HG03066 (cell line): ENCODE data around the gene BNIP5.
"Not testable (repeated sequence)": the region's sequence is repeated elsewhere in the genome, so short reads cannot be mapped to it uniquely, and the experiment has no call there.

Experiments used
- ATAC-seq: cut with Tn5 transposase; IDR thresholded peaks from one replicate; pipeline ENCODE4 v1.9.1; 2021; ENCODE audit warnings: low read depth; ENCODE audit not compliant: unreplicated experiment

BNIP5 gene

DNA sequence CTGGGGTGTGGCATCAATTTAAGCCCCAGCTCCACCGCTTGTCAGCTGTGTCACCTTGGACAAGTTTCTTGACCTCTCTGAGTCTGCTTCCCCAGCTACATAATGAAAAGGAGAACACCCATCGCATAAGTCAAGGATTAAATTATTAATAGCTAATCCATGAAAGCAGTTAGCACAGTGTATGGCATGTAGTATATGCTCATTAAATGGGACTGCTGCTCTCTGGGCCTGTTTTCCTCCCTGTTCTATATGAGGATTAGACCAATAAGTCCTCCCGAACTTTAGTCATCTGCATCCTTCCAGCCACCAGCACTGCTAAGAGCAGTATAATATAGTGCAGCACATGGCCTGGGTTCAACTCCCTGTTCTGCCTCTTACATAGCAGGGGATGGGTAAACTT lies 31.1 kb upstream of the BNIP5 start:
- ATAC-seq, result no peak

DNA sequence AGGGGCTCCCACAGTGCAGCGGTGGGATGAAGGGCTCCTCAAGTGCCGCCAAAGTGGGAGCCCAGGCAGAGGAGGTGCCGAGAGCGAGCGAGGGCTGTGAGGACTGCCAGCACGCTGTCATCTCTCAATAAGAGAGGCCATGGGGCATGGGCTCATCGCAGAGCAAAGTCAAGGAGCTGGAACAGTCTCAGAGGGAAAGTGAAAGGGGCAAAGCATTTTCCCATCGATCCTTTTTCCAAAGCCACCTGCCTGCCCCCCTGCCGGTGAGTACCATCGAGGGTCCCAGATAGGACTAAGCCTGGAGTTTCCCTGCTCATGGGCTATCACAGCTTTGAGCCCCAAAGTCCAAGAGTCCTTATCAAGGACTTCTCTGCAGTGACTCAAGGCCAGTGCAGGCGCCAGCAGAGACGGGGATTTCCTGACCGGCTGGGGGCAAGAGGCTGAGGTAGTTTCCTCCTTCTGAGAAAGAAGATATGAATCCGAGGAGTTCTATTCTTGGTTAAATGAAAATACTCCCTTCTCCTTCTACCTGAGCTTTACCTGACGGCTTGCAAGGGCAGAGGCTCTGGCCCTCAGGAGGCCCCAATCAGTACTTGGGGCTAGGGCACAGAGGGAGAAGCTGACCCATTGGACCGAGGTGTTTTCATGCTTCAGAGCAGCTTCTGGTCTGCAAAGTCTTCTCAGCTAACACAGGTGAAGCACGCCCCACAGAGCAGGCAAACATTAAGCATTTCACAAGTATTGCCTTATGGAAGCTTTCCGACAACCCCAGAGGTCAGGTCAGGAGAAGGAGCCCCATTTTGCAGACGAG lies 28.2 kb upstream of the BNIP5 start:
- ATAC-seq, result peak; percentile 55

DNA sequence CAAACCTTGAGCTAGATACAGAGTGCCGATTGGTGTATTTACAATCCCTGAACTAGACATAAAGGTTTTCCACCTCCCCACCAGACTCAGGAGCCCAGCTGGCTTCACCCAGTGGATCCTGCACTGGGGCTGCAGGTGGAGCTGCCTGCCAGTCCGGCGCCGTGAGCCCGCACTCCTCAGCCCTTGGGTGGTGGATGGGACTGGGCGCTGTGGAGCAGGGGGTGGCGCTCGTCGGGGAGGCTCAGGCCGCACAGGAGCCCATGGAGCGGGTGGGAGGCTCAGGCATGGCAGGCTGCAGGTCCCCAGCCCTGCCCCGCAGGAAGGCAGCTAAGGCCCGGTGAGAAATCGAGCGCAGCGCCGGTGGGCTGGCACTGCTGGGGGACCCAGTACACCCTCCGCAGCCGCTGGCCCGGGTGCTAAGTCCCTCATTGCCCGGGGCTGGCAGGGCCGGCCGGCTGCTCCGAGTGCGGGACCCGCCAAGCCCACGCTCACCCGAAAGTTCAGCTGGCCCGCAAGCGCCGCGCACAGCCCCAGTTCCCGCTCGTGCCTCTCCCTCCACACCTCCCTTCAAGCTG lies 27.5 kb upstream of the BNIP5 start:
- ATAC-seq, result not testable (repeated sequence)

DNA sequence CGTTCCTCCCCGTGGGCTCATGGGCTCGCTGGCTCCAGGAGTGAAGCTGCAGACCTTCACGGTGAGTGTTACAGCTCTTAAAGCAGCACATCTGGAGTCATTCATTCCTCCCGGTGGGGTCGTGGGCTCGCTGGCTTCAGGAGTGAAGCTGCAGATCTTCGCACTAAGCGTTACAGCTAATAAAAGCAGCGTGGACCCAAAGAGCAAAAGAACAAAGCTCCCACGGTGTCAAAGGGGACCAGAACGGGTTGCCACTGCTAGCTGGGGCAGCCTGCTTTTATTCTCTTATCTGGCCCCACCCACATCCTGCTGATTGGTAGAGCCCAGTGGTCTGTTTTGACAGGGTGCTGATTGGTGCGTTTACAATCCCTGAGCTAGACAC lies 26.7 kb upstream of the BNIP5 start:
- ATAC-seq, result not testable (repeated sequence)

- no peak for ATAC-seq
Observed at GRCh38 chr6:36362551-36363370, 26.1 kb upstream of the BNIP5 start.

DNA sequence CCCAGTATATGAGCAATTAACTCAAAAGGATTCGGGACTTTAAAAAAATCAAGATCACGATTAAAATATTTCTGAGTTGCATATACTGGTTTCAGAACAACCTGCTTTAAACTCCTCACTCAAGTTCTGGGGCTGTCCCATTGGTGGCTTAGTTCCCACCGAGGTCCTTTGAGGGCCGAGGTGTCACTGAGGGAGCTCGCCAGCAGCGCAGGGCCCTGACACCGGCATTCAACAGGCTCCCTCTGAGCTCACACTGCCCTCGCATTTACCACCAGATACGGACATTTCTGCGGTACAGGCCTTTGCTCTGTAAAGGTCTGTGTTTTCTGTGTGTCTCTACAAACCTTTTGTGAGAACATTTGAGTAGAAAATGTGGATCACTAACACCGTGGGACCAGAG lies 24.4 kb upstream of the BNIP5 start:
- ATAC-seq, result no peak

- ATAC-seq, result no peak
Observed at GRCh38 chr6:36360241-36361054, 23.8 kb upstream of the BNIP5 start.

DNA sequence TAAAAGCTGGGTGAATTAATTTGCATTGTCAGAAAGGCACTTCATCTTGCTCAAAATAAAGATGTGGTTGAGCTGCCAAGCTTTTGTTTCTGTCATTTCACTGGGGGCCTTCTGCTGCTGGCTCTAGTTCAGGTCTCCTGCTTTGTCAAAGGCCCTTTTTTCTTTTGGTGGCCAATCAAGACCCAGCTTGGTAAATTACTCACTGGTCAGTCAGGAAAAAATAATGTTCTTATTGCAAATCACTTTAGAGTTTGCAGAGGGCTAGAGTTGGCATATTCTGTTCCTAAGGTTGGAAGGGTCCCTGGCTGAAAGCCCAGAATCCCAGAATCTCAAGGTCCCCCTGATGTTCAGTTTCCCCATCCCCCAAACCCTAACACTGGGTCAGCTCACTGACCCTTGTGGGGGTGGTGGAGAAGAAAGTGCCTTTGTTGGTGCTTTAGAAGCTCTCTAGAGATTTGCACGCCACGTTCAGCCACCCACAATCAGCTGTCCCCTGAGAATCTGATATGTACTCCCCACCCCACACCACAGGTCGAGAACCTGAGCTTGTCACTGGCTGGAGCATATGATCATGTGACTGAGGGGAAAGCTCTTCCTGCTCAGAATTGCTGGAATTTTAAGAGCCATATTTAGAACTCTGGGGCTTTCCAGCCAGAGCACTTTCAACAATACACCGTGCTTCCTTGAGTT lies 21.7 kb upstream of the BNIP5 start:
- no peak for ATAC-seq

GRCh38 chr6:36357872-36358225 lies 21.2 kb upstream of the BNIP5 start:
- ATAC-seq, result peak; percentile 43

- ATAC-seq, result no peak
Observed at GRCh38 chr6:36355819-36356218, 19.1 kb upstream of the BNIP5 start.

- no peak for ATAC-seq
Observed at GRCh38 chr6:36353411-36353915, 16.8 kb upstream of the BNIP5 start.

- no peak for ATAC-seq
Observed at GRCh38 chr6:36352477-36353157, 15.9 kb upstream of the BNIP5 start.

GRCh38 chr6:36350681-36351571 lies 14.2 kb upstream of the BNIP5 start:
- ATAC-seq, result no peak

DNA sequence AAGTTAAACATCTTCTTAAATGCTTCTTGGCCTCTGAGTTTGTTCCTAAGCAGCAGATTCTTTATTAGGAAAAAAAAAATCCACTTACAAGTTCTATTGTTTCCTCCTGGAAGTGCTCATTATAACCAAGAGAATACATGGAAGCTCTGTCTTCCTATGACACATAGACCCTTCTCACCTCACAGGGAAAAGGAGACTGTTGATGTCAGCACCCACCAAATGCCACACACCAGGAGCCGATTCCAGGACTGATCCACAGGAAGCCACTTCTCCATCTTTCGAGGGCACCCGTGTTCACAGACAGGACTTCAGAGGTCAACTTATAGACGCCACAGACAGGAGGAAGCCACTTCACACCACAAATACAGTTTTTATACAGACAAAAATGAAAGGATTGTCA lies 13.4 kb upstream of the BNIP5 start:
- ATAC-seq, result no peak

GRCh38 chr6:36349240-36349639 lies 12.6 kb upstream of the BNIP5 start:
- no peak for ATAC-seq

DNA sequence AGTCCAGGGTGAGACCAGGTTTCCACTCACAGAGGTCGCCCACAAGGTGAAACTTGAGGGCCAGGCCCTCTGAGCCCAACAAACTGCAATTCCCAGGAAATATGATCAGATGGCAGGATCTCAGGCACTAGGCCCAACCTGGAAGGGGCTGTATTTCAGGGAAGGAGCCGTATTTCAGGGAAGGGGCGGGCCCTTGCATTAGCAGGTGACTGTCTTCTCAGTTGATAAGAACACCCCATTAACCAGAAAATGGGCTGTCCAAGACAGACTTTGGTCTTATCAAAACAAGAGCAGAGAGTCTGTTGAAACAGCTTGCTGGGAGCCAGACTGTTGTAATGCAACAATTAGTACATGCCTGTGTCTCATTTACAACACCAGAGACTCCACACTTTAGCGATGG lies 10.9 kb upstream of the BNIP5 start:
- ATAC-seq, result no peak

DNA sequence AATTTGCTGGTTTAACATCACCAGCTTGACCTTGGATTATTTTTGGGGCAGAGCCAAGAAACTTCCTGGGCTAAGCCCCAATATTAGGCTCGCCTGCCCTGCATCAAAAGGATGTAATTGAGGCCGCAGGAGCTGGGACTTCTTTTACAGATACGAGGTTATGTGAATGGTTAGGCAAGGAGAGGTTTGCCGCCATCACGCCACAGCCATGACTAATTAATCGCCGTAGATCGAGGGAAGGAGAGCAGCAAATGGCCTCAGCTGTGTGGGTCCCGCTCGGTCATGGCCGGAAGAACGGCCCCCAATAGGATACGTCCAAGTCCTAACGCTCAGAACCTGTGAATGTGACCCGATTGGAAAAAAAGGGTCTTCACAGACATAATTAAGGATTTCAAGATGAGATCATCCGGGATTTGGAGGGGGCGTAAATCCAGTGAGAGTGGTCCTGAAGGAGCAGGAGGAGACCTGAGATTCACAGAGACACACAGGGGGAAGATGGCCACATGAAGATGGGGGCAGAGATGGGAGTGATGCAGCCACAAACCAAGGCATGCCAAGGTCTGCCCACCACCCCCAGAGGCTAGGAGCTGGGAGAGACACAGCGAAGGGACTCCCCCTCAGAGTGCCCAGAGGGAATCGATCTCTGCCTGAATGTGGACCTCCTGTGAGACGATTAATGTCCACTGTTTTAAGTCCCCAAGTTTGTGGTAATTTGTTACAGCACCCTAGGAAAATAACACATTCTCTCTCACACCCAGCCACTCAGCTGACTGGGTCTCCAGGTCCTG lies 10.0 kb upstream of the BNIP5 start:
- no peak for ATAC-seq
